Measurements from ENCODE around the gene TNS3. TPM values are rescaled to one million over a fixed set of nuclear protein-coding genes. Genes with fewer than 3 reads are reported as not detected.
A peak's percentile ranks its signal among the peaks of the same experiment; 100 is the strongest.

The TNS3 gene
- total RNA-seq, 1 experiment from 2014 or later: 28.9 TPM

- Histone ChIP-seq H3K27me3 (ENCODE audit: control insufficient read depth, insufficient read depth, low read length) (peaks cover 6% of the 10 kb centered on the region), H3K4me3 (ENCODE audit: insufficient read depth, low read depth, low read length) (peak overlapping the region; percentile 59), H3K36me3 (replicated peaks; ENCODE audit: control insufficient read depth, insufficient read depth, low read length) (no peaks in the 10 kb centered on the region)
- DNase-seq: peak; percentile 96
Measured at GRCh38 chr7:47254081-47254977, 327.6 kb downstream of the TNS3 start.

- no peaks in the 10 kb centered on the region for H3K36me3 ChIP-seq (replicated peaks; ENCODE audit: control insufficient read depth, insufficient read depth, low read length)
- no peak for DNase-seq
- peak overlapping the region; percentile 59 for H3K4me3 ChIP-seq (ENCODE audit: insufficient read depth, low read depth, low read length)
- peaks cover 6% of the 10 kb centered on the region for H3K27me3 ChIP-seq (ENCODE audit: control insufficient read depth, insufficient read depth, low read length)
Measured at GRCh38 chr7:47253650-47254080, 328.2 kb downstream of the TNS3 start.

- DNase-seq: no peak
- Histone ChIP-seq H3K27me3 (ENCODE audit: control insufficient read depth, insufficient read depth, low read length) (peaks cover 6% of the 10 kb centered on the region), H3K4me3 (ENCODE audit: insufficient read depth, low read depth, low read length) (no peak overlapping the region), H3K36me3 (replicated peaks; ENCODE audit: control insufficient read depth, insufficient read depth, low read length) (no peaks in the 10 kb centered on the region)
Measured at GRCh38 chr7:47252675-47253074, 329.2 kb downstream of the TNS3 start.

GRCh38 chr7:47249361-47249760, 332.6 kb downstream of the TNS3 start:
- H3K4me3 ChIP-seq (ENCODE audit: insufficient read depth, low read depth, low read length): no peak overlapping the region
- H3K27me3 ChIP-seq (ENCODE audit: control insufficient read depth, insufficient read depth, low read length): peaks cover 6% of the 10 kb centered on the region
- no peaks in the 10 kb centered on the region for H3K36me3 ChIP-seq (replicated peaks; ENCODE audit: control insufficient read depth, insufficient read depth, low read length)
- DNase-seq: no peak

- Histone ChIP-seq H3K4me3 (ENCODE audit: insufficient read depth, low read depth, low read length) (no peak overlapping the region), H3K36me3 (replicated peaks; ENCODE audit: control insufficient read depth, insufficient read depth, low read length) (no peaks in the 10 kb centered on the region), H3K27me3 (ENCODE audit: control insufficient read depth, insufficient read depth, low read length) (peaks cover 4% of the 10 kb centered on the region)
- DNase-seq: no peak
Measured at GRCh38 chr7:47248797-47249196, 333.1 kb downstream of the TNS3 start.

- H3K27me3 ChIP-seq (ENCODE audit: control insufficient read depth, insufficient read depth, low read length): no peaks in the 10 kb centered on the region
- H3K36me3 ChIP-seq (replicated peaks; ENCODE audit: control insufficient read depth, insufficient read depth, low read length): no peaks in the 10 kb centered on the region
- H3K4me3 ChIP-seq (ENCODE audit: insufficient read depth, low read depth, low read length): no peak overlapping the region
- DNase-seq: no peak
Measured at GRCh38 chr7:47247132-47247531, 334.8 kb downstream of the TNS3 start.

GRCh38 chr7:47244692-47245091, 337.2 kb downstream of the TNS3 start:
- Histone ChIP-seq H3K4me3 (ENCODE audit: insufficient read depth, low read depth, low read length) (no peak overlapping the region), H3K36me3 (replicated peaks; ENCODE audit: control insufficient read depth, insufficient read depth, low read length) (no peaks in the 10 kb centered on the region), H3K27me3 (ENCODE audit: control insufficient read depth, insufficient read depth, low read length) (no peaks in the 10 kb centered on the region)
- no peak for DNase-seq

GRCh38 chr7:47241112-47242065, 340.5 kb downstream of the TNS3 start:
- H3K27me3 ChIP-seq (ENCODE audit: control insufficient read depth, insufficient read depth, low read length): no peaks in the 10 kb centered on the region
- DNase-seq: no peak
- H3K36me3 ChIP-seq (replicated peaks; ENCODE audit: control insufficient read depth, insufficient read depth, low read length): no peaks in the 10 kb centered on the region
- no peak overlapping the region for H3K4me3 ChIP-seq (ENCODE audit: insufficient read depth, low read depth, low read length)

GRCh38 chr7:47239931-47240421, 341.9 kb downstream of the TNS3 start:
- Histone ChIP-seq H3K36me3 (replicated peaks; ENCODE audit: control insufficient read depth, insufficient read depth, low read length) (no peaks in the 10 kb centered on the region), H3K27me3 (ENCODE audit: control insufficient read depth, insufficient read depth, low read length) (no peaks in the 10 kb centered on the region), H3K4me3 (ENCODE audit: insufficient read depth, low read depth, low read length) (no peak overlapping the region)
- no peak for DNase-seq

- Histone ChIP-seq H3K36me3 (replicated peaks; ENCODE audit: control insufficient read depth, insufficient read depth, low read length) (no peaks in the 10 kb centered on the region), H3K4me3 (ENCODE audit: insufficient read depth, low read depth, low read length) (no peak overlapping the region), H3K27me3 (ENCODE audit: control insufficient read depth, insufficient read depth, low read length) (no peaks in the 10 kb centered on the region)
- DNase-seq: no peak
Measured at GRCh38 chr7:47239034-47239433, 342.9 kb downstream of the TNS3 start.

- no peak for DNase-seq
- Histone ChIP-seq H3K27me3 (ENCODE audit: control insufficient read depth, insufficient read depth, low read length) (no peaks in the 10 kb centered on the region), H3K4me3 (ENCODE audit: insufficient read depth, low read depth, low read length) (no peak overlapping the region), H3K36me3 (replicated peaks; ENCODE audit: control insufficient read depth, insufficient read depth, low read length) (no peaks in the 10 kb centered on the region)
Measured at GRCh38 chr7:47236480-47237129, 345.3 kb downstream of the TNS3 start.

- no peak for DNase-seq
- H3K36me3 ChIP-seq (replicated peaks; ENCODE audit: control insufficient read depth, insufficient read depth, low read length): no peaks in the 10 kb centered on the region
- H3K4me3 ChIP-seq (ENCODE audit: insufficient read depth, low read depth, low read length): no peak overlapping the region
- H3K27me3 ChIP-seq (ENCODE audit: control insufficient read depth, insufficient read depth, low read length): no peaks in the 10 kb centered on the region
Measured at GRCh38 chr7:47233996-47234395, 347.9 kb downstream of the TNS3 start.

- DNase-seq: no peak
- Histone ChIP-seq H3K27me3 (ENCODE audit: control insufficient read depth, insufficient read depth, low read length) (no peaks in the 10 kb centered on the region), H3K4me3 (ENCODE audit: insufficient read depth, low read depth, low read length) (no peak overlapping the region), H3K36me3 (replicated peaks; ENCODE audit: control insufficient read depth, insufficient read depth, low read length) (no peaks in the 10 kb centered on the region)
Measured at GRCh38 chr7:47232751-47233412, 349.0 kb downstream of the TNS3 start.

- H3K27me3 ChIP-seq (ENCODE audit: control insufficient read depth, insufficient read depth, low read length): no peaks in the 10 kb centered on the region
- no peaks in the 10 kb centered on the region for H3K36me3 ChIP-seq (replicated peaks; ENCODE audit: control insufficient read depth, insufficient read depth, low read length)
- no peak for DNase-seq
- H3K4me3 ChIP-seq (ENCODE audit: insufficient read depth, low read depth, low read length): no peak overlapping the region
Measured at GRCh38 chr7:47231627-47232026, 350.3 kb downstream of the TNS3 start.

Measured in H7 (cell line).